ENCODE data around the gene SNAI3. TPM values are rescaled to one million over a fixed set of nuclear protein-coding genes. Genes with fewer than 3 reads are reported as not detected.

The SNAI3 gene
- 0.14 to 0.15 TPM in 2 of 5 replicates, not detected in the others for total RNA-seq (2022; extraction: Qiagen RNA extraction; ENCODE audit: low read depth)

DNA sequence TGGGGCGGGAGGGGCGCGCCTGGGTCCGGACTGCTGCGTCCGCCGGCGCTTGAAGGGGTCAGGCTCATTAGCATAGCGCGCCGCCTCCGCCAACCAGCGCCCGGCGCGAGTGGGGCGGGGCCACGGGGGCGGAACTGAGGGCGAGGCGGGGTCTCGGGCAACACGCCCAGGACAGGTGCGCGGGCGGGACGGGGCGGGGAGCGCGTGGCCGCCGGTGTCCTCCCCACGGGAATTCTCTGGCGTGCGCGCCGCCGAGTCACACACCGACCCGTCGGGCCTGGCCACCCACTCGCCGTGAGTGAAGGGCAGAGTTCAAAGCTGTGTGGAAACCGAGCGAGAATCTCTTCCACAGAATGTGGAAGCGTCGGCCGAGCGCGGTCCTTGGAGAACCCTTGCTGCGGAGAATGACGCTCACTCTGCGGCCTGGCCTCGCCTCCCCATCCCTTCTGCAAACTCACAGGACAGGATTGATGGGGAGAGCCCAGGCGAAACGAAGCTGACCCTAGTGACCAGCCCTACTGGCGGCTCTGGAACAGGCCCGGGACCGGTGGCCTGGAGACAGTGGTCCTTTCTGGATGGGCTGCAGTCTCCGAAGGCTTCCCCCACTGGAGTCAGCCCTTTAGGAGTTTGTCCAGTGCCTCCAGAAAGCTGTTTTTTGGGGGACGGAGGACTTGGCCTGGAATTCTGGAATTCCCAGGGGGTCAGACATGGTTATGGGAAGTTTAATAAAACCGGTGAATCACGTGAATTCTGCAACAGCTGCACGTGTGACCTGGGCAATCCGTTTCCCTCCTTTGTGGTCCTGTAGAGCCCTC, at the start of gene SNAI3:
Gene SNAI3, minus strand, starts transcription at position 69 of the 815 bp plus-strand sequence. CDS start 101 bp downstream, outside the sequence.

DNA sequence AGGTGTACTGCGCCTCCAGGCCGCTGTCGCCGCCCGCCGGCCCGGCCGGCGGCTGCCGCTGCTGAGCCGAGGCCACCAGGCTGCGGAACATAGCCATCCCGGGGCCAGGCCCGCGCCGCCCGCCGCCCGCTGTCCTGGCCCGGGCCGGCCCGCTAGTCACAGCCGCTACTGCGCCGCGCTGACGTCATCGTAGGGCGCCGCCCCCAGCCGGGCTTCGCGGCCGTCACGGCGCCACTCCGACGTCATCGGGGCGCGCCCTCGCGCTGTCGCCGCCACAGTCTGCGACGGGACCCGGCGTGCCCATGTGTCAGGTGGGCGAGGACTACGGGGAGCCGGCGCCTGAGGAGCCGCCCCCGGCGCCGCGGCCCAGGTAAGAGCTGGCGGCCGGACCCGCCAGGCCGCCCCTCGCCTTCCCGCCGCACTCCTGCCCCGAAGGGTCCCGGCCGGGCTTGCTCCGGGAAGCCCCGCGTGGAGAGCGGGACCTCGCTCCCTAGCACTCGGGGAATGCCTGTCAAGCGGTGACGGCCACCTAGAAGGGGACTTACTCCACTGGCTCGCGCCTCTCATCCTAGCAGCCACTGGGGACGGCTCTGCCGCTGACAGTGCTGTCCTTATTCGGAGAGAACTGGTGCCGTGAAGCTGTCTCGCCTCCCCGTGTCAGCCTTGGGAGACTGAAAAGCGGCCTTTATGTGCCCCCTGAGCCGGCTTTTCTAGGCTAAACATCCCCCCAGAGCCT, 20.1 kb upstream of the SNAI3 start, which contains the start of the genes CTU2 and RNF166:
Gene CTU2, plus strand, starts transcription at position 275 of the 736 bp plus-strand sequence. Its CDS starts 28 bp downstream, at position 303.
Gene RNF166, minus strand, starts transcription at position 180 of the 736 bp plus-strand sequence. Its CDS starts 83 bp downstream, at position 97.

DNA sequence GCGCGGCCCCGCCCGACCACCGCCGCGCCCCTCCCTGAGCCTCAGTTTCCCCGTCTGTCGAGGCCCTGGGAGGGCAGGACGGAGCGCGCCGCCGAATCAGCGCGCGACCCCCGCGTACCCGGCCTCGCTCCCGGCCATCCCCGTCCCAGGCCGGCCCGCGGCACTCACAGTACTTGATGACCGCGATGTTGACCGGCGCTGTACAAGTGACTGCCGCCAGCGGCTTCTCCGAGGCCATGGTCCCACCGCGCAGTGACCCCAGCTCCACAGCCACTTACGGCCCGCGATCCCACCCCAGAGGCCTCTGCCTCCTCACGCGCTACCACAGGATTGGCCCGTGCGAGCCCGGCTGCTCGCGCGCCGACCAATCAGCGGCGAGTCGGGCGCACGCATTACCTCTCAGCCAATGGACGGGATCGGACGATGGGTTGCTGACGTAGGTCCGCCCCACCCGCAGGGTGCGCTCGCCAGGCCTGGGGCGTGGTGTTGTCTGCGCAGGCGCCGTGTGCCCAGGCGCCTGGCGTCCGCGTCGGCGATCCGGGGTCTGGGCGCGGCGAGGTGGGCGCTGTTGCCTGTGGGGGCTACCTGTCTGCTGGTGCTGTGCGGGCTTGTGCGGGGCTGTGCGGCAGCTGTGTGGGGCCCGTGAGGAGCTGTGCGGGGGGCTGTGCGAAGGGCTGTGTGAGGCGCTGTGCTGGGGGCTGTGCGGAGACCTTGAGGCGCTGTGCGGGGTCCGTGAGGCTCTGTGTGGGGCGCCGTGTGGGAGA, 23.3 kb downstream of the SNAI3 start, which contains the start of gene MVD:
Gene MVD, minus strand, starts transcription at position 249 of the 764 bp plus-strand sequence. Its CDS starts 11 bp downstream, at position 238.

DNA sequence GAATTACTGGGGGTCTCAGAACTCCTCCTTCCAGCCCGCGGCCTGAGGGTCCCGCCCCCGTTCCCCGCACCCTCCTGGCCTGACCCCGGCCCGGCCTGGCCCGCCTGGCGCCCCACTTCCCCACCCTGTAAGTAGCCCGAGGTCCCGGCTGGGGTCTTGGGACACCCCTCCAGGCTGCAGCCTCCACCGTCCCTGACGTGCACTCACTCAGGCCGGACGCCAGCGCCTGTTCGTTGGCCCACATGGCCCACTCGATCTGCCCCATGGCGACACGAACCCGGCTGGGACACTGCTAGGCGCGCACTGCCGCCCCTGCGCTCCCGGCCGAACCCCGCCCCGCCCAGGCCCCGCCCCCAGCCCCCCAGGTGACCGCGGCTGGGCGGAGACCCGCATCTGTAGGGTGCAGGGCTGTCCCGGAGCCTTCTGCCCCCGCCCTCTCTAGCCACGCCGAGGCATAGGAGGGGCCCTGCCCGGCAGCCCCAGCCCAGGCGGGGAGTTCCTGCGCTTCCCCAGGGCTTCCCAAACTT, 35.5 kb downstream of the SNAI3 start, which contains the start of gene CYBA:
Gene CYBA, minus strand, starts transcription at position 305 of the 527 bp plus-strand sequence. Its CDS starts 40 bp downstream, at position 265.

DNA sequence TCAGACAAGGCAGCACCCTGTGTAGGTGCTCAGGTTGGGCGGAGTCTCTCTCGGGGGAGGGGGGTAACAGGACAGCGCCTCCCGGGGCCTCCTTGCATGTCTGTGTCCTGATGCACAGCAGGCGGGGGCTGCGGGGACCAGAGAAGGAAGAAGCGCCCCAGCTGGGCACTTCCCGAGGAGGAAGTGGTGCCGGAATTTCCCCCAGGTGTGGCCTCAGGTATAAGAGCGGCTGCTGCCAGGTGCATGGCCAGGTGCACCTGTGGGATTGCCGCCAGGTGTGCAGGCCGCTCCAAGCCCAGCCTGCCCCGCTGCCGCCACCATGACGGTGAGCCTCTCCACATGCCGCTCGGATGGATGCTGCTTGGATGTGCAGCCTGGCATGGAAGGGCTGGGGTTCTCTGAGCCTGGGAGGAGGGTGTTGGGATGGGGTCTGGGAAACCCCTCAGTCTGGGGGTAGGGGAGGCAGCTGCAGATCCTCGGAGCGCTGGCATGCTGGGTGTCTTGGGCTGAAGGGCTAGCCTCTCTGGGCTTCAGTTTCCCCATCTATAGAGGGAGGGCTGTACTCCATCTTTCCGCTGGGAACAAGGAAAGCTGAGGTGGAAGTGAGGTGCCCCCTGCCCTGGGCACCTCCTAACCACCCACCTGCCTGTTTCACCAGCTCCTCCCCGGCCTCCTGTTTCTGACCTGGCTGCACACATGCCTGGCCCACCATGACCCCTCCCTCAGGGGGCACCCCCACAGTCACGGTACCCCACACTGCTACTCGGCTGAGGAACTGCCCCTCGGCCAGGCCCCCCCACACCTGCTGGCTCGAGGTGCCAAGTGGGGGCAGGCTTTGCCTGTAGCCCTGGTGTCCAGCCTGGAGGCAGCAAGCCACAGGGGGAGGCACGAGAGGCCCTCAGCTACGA, 47.7 kb downstream of the SNAI3 start, which contains the start of gene IL17C:
Gene IL17C, plus strand, starts transcription at position 250 of the 908 bp plus-strand sequence. Its CDS starts 70 bp downstream, at position 320.

Other genes with a start within 250 kb of the SNAI3 start
- gene ZFPM1, start 233.2 kb downstream of the SNAI3 start, total RNA-seq (2022; extraction: Qiagen RNA extraction; ENCODE audit: low read depth), result 5.3 to 10.1 TPM (median 8.4 TPM) in 5 replicates
- 41.1 to 61.6 TPM (median 53.2 TPM) in 5 replicates for gene ZC3H18, start 116.1 kb downstream of the SNAI3 start, total RNA-seq (2022; extraction: Qiagen RNA extraction; ENCODE audit: low read depth)
- not detected in 5 replicates for gene IL17C, start 47.9 kb downstream of the SNAI3 start, total RNA-seq (2022; extraction: Qiagen RNA extraction; ENCODE audit: low read depth)
- 157 to 314 TPM (median 306 TPM) in 5 replicates for gene CYBA, start 35.5 kb downstream of the SNAI3 start, total RNA-seq (2022; extraction: Qiagen RNA extraction; ENCODE audit: low read depth)
- gene MVD, start 23.4 kb downstream of the SNAI3 start, total RNA-seq (2022; extraction: Qiagen RNA extraction; ENCODE audit: low read depth), result 16.3 to 26.2 TPM (median 22.6 TPM) in 5 replicates
- 8.7 to 18.9 TPM (median 17.2 TPM) in 5 replicates for gene RNF166, start 19.9 kb upstream of the SNAI3 start, total RNA-seq (2022; extraction: Qiagen RNA extraction; ENCODE audit: low read depth)
- gene CTU2, start 20.0 kb upstream of the SNAI3 start, total RNA-seq (2022; extraction: Qiagen RNA extraction; ENCODE audit: low read depth), result 18.2 to 34.2 TPM (median 33.0 TPM) in 5 replicates
- 76.0 to 155 TPM (median 134 TPM) in 5 replicates for gene PIEZO1, start 98.7 kb upstream of the SNAI3 start, total RNA-seq (2022; extraction: Qiagen RNA extraction; ENCODE audit: low read depth)
- 16.4 to 34.7 TPM (median 30.6 TPM) in 5 replicates for gene CDT1, start 117.3 kb upstream of the SNAI3 start, total RNA-seq (2022; extraction: Qiagen RNA extraction; ENCODE audit: low read depth)
- 263 to 424 TPM (median 397 TPM) in 5 replicates for gene APRT, start 125.4 kb upstream of the SNAI3 start, total RNA-seq (2022; extraction: Qiagen RNA extraction; ENCODE audit: low read depth)
- gene GALNS, start 170.4 kb upstream of the SNAI3 start, total RNA-seq (2022; extraction: Qiagen RNA extraction; ENCODE audit: low read depth), result 32.1 to 50.6 TPM (median 46.1 TPM) in 5 replicates
- 92.5 to 149 TPM (median 118 TPM) in 5 replicates for gene TRAPPC2L, start 170.6 kb upstream of the SNAI3 start, total RNA-seq (2022; extraction: Qiagen RNA extraction; ENCODE audit: low read depth)
- not detected in 5 replicates for gene PABPN1L, start 180.2 kb upstream of the SNAI3 start, total RNA-seq (2022; extraction: Qiagen RNA extraction; ENCODE audit: low read depth)

All from A549 treated with ZK216348 at 1 μM for 4 hours (cell line).